HepG2 (cell line): ENCODE results near the gene CACNA1I. TPM values are rescaled to one million over a fixed set of nuclear protein-coding genes. Genes with fewer than 3 reads are reported as not detected.

ENCODE experiments used
- DNMT1 ChIP-seq: sonication (generic); formaldehyde crosslinking; IDR thresholded peaks from 2 replicates; pipeline ENCODE4 v1.5.1; 2020; ENCODE audit warnings: mild to moderate bottlenecking, missing genetic modification reagents
- ETV6 ChIP-seq: sonication (generic); formaldehyde crosslinking; conservative IDR thresholded peaks from 2 replicates; pipeline ENCODE4 v1.4.0; 2020; ENCODE audit warnings: missing genetic modification reagents
- FOXA1 ChIP-seq, 2 experiments: fragments of 450-650 bp in 1 of 2; sonication (generic) in 1 of 2; formaldehyde crosslinking in 1 of 2; IDR thresholded peaks; 2 replicates each; pipeline versions ENCODE4 v1.4.0 to v1.6.1; 2016 to 2020; ENCODE audit warnings: missing genetic modification reagents in 1 of 2
- KLF11 ChIP-seq: IDR thresholded peaks from 2 replicates; pipeline ENCODE4 v1.6.1; 2016; ENCODE audit warnings: missing compliant biosample characterization
- KLF16 ChIP-seq, 2 experiments: sonication (generic) in 1 of 2; formaldehyde crosslinking in 1 of 2; IDR thresholded peaks; 2 replicates each; pipeline versions ENCODE4 v1.6.1 to v1.8.0; 2016 to 2023; ENCODE audit warnings: missing genetic modification reagents in 2 of 2, missing compliant biosample characterization in 1 of 2
- KLF9 ChIP-seq: IDR thresholded peaks from 2 replicates; pipeline ENCODE4 v1.6.1; 2016; ENCODE audit warnings: low read depth
- MTA3 ChIP-seq: sonication (generic); formaldehyde crosslinking; IDR thresholded peaks from 2 replicates; pipeline ENCODE4 v1.4.0; 2020; ENCODE audit warnings: missing genetic modification reagents
- PAF1 ChIP-seq: IDR thresholded peaks from 2 replicates; pipeline ENCODE4 v1.6.1; 2016; ENCODE audit warnings: missing genetic modification reagents, missing compliant biosample characterization
- PAX8 ChIP-seq: sonication (generic); formaldehyde crosslinking; IDR thresholded peaks from 2 replicates; pipeline ENCODE4 v1.8.0; 2022; ENCODE audit warnings: mild to moderate bottlenecking, missing genetic modification reagents, borderline replicate concordance
- RARG ChIP-seq: sonication (generic); formaldehyde crosslinking; IDR thresholded peaks from 2 replicates; pipeline ENCODE4 v1.4.0; 2020; ENCODE audit warnings: low read depth, mild to moderate bottlenecking, missing genetic modification reagents
- TARDBP ChIP-seq: sonication (generic); formaldehyde crosslinking; IDR thresholded peaks from 2 replicates; pipeline ENCODE4 v1.8.0; 2022; ENCODE audit warnings: mild to moderate bottlenecking, missing genetic modification reagents
- ZIK1 ChIP-seq: sonication (generic); formaldehyde crosslinking; IDR thresholded peaks from 2 replicates; pipeline ENCODE4 v1.5.0; 2020; ENCODE audit warnings: mild to moderate bottlenecking, low read depth, missing genetic modification reagents, borderline replicate concordance
- ZMYM2 ChIP-seq: sonication (generic); formaldehyde crosslinking; IDR thresholded peaks from 2 replicates; pipeline ENCODE4 v1.8.0; 2022; ENCODE audit warnings: mild to moderate bottlenecking, missing genetic modification reagents
- ZNF30 ChIP-seq: sonication (generic); formaldehyde crosslinking; IDR thresholded peaks from 2 replicates; pipeline ENCODE4 v1.5.0; 2020; ENCODE audit warnings: mild to moderate bottlenecking, missing genetic modification reagents
- ZNF883 ChIP-seq: sonication (generic); formaldehyde crosslinking; IDR thresholded peaks from 2 replicates; pipeline ENCODE4 v1.5.1; 2020; ENCODE audit warnings: mild to moderate bottlenecking, missing genetic modification reagents; ENCODE audit errors: not compliant biosample characterization
- polyA plus RNA-seq, 8 experiments: library from polyadenylated mRNA; depleted of rRNA in 3 of 8; stranded (reverse) in 7 of 8; unstranded in 1 of 8; fragments of >200 nt; fragmentation: Illumina TruSeq in 4 of 8; extraction: Trizol in 4 of 8; gene quantifications; 2 replicates each; pipeline versions ENCODE4 v1.2.1 to v1.2.3, GENCODE V29; 2011 to 2016; ENCODE audit warnings: low read depth in 4 of 8, missing spikeins in 1 of 8, mixed read lengths in 1 of 8; ENCODE audit not compliant: insufficient read depth in 1 of 8
- total RNA-seq, 5 experiments: library from RNA; depleted of rRNA; stranded (reverse); fragments of >200 nt; fragmentation: Illumina TruSeq; extraction: Trizol; gene quantifications; 2 replicates each; pipeline ENCODE4 v1.2.3, GENCODE V29; 2016; ENCODE audit warnings: low read depth in 1 of 5
- TF ChIP-seq, protein P1 (sequence below): sonication (generic); formaldehyde crosslinking; IDR thresholded peaks from 2 replicates; pipeline ENCODE4 v1.5.1; 2020; ENCODE audit warnings: mild to moderate bottlenecking, missing genetic modification reagents, moderate library complexity
- TF ChIP-seq, protein P2 (sequence below): sonication (generic); formaldehyde crosslinking; conservative IDR thresholded peaks from 2 replicates; pipeline ENCODE4 v1.8.0; 2022; ENCODE audit warnings: mild to moderate bottlenecking, moderate library complexity, missing genetic modification reagents
- TF ChIP-seq, protein P3 (sequence below): sonication (generic); formaldehyde crosslinking; IDR thresholded peaks from 2 replicates; pipeline ENCODE4 v1.4.0; 2020; ENCODE audit warnings: missing genetic modification reagents, borderline replicate concordance

CACNA1I gene
- total and polyA plus RNA-seq, 2 of the 13 experiments (the other 11 are each of a cell fraction or from before 2014, with no cell fraction given), result not detected

- TF ChIP-seq, protein P1, sequence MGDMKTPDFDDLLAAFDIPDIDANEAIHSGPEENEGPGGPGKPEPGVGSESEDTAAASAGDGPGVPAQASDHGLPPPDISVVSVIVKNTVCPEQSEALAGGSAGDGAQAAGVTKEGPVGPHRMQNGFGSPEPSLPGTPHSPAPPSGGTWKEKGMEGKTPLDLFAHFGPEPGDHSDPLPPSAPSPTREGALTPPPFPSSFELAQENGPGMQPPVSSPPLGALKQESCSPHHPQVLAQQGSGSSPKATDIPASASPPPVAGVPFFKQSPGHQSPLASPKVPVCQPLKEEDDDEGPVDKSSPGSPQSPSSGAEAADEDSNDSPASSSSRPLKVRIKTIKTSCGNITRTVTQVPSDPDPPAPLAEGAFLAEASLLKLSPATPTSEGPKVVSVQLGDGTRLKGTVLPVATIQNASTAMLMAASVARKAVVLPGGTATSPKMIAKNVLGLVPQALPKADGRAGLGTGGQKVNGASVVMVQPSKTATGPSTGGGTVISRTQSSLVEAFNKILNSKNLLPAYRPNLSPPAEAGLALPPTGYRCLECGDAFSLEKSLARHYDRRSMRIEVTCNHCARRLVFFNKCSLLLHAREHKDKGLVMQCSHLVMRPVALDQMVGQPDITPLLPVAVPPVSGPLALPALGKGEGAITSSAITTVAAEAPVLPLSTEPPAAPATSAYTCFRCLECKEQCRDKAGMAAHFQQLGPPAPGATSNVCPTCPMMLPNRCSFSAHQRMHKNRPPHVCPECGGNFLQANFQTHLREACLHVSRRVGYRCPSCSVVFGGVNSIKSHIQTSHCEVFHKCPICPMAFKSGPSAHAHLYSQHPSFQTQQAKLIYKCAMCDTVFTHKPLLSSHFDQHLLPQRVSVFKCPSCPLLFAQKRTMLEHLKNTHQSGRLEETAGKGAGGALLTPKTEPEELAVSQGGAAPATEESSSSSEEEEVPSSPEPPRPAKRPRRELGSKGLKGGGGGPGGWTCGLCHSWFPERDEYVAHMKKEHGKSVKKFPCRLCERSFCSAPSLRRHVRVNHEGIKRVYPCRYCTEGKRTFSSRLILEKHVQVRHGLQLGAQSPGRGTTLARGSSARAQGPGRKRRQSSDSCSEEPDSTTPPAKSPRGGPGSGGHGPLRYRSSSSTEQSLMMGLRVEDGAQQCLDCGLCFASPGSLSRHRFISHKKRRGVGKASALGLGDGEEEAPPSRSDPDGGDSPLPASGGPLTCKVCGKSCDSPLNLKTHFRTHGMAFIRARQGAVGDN (CRISPR knock-in tag), result peak; percentile 52
- TF ChIP-seq KLF9 (CRISPR knock-in tag), result 0 out of 2 replicates have a peak, but pooled peaks have one; percentile 50
- TF ChIP-seq DNMT1 (CRISPR knock-in tag), result no peak
- no peak for TF ChIP-seq RARG
- TF ChIP-seq FOXA1 (IDR thresholded peaks at IDR 0.05), result no peak
- TF ChIP-seq FOXA1 (CRISPR knock-in tag; IDR thresholded peaks at IDR 0.05), result no peak
- TF ChIP-seq MTA3, result peak; percentile 85; the same call in 1 of the 2 replicates
- TF ChIP-seq, protein P2, sequence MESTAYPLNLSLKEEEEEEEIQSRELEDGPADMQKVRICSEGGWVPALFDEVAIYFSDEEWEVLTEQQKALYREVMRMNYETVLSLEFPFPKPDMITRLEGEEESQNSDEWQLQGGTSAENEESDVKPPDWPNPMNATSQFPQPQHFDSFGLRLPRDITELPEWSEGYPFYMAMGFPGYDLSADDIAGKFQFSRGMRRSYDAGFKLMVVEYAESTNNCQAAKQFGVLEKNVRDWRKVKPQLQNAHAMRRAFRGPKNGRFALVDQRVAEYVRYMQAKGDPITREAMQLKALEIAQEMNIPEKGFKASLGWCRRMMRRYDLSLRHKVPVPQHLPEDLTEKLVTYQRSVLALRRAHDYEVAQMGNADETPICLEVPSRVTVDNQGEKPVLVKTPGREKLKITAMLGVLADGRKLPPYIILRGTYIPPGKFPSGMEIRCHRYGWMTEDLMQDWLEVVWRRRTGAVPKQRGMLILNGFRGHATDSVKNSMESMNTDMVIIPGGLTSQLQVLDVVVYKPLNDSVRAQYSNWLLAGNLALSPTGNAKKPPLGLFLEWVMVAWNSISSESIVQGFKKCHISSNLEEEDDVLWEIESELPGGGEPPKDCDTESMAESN (CRISPR knock-in tag), result 0 out of 2 replicates have a peak, but pooled peaks have one; percentile 71
- no peak for TF ChIP-seq PAX8 (CRISPR knock-in tag)
- peak in 1 of 2 experiments; percentile 95; a peak in 2 of 4 replicates for TF ChIP-seq KLF16 (CRISPR knock-in tag; IDR thresholded peaks at IDR 0.05)
- no peak for TF ChIP-seq ZNF30 (CRISPR knock-in tag)
- TF ChIP-seq ZMYM2 (CRISPR knock-in tag), result no peak
- TF ChIP-seq TARDBP (CRISPR knock-in tag), result no peak; the same call in 1 of the 2 replicates
- TF ChIP-seq PAF1 (CRISPR knock-in tag), result no peak
- TF ChIP-seq ETV6 (CRISPR knock-in tag), result peak; percentile 92
- TF ChIP-seq KLF11 (CRISPR knock-in tag), result peak; percentile 98
- TF ChIP-seq, protein P3, sequence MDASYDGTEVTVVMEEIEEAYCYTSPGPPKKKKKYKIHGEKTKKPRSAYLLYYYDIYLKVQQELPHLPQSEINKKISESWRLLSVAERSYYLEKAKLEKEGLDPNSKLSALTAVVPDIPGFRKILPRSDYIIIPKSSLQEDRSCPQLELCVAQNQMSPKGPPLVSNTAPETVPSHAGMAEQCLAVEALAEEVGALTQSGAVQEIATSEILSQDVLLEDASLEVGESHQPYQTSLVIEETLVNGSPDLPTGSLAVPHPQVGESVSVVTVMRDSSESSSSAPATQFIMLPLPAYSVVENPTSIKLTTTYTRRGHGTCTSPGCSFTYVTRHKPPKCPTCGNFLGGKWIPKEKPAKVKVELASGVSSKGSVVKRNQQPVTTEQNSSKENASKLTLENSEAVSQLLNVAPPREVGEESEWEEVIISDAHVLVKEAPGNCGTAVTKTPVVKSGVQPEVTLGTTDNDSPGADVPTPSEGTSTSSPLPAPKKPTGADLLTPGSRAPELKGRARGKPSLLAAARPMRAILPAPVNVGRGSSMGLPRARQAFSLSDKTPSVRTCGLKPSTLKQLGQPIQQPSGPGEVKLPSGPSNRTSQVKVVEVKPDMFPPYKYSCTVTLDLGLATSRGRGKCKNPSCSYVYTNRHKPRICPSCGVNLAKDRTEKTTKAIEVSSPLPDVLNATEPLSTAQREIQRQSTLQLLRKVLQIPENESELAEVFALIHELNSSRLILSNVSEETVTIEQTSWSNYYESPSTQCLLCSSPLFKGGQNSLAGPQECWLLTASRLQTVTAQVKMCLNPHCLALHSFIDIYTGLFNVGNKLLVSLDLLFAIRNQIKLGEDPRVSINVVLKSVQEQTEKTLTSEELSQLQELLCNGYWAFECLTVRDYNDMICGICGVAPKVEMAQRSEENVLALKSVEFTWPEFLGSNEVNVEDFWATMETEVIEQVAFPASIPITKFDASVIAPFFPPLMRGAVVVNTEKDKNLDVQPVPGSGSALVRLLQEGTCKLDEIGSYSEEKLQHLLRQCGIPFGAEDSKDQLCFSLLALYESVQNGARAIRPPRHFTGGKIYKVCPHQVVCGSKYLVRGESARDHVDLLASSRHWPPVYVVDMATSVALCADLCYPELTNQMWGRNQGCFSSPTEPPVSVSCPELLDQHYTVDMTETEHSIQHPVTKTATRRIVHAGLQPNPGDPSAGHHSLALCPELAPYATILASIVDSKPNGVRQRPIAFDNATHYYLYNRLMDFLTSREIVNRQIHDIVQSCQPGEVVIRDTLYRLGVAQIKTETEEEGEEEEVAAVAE (CRISPR knock-in tag), result peak; percentile 92
- TF ChIP-seq ZNF883 (CRISPR knock-in tag), result peak; percentile 53
- TF ChIP-seq ZIK1 (CRISPR knock-in tag), result peak; percentile 64; the same call in 1 of the 2 replicates
Measured at GRCh38 chr22:39545386-39546365, 24.9 kb upstream of the CACNA1I start (continued).
